Thyroid gland (tissue), 4 donors: Measurements from ENCODE around the gene LRCH2. TPM values are rescaled to one million over a fixed set of nuclear protein-coding genes. Genes with fewer than 3 reads are reported as not detected.
A peak's percentile ranks its signal among the peaks of the same experiment; 100 is the strongest.

Source experiments
- DNase-seq, 2 donors: peaks; one replicate each; pipeline ENCODE4 v3.0.0-alpha.2; 2019
- H3K27ac ChIP-seq, 3 donors: fragments of 200-600 bp; sonication (generic); 1 replicate in 2 of 3; 2 replicates in 1 of 3; pipeline ENCODE4 v1.5.1; 2016 to 2019; ENCODE audit warnings: mild to moderate bottlenecking in 1 of 3, moderate library complexity in 1 of 3
- H3K27me3 ChIP-seq: fragments of 200-600 bp; sonication (generic); one replicate; pipeline ENCODE4 v1.5.1; 2019
- H3K36me3 ChIP-seq, 2 donors: fragments of 200-600 bp; sonication (generic); one replicate each; pipeline ENCODE4 v1.5.1; 2016 to 2019
- H3K4me1 ChIP-seq, 2 donors: fragments of 200-600 bp; sonication (generic); one replicate each; pipeline ENCODE4 v1.5.1; 2017 to 2019
- H3K4me3 ChIP-seq, 3 donors: fragments of 200-600 bp; sonication (generic); replicated peaks in 1 of 3; 1 replicate in 2 of 3; 2 replicates in 1 of 3; pipeline ENCODE4 v1.5.1; 2016; ENCODE audit warnings: mild to moderate bottlenecking in 1 of 3
- H3K9me3 ChIP-seq: fragments of 200-600 bp; sonication (generic); one replicate; pipeline ENCODE4 v1.5.1; 2017
- CTCF ChIP-seq, 6 experiments: fragments of 200-600 bp in 3 of 6; fragments of 450-650 bp in 3 of 6; sonication (generic) in 3 of 6; IDR thresholded peaks; one replicate each; pipeline ENCODE4 v1.5.1; 2016 to 2019; ENCODE audit warnings: antibody characterized with exemption in 6 of 6, mild to moderate bottlenecking in 2 of 6, inconsistent platforms in 1 of 6, moderate library complexity in 1 of 6
- POLR2A ChIP-seq, 2 donors: fragments of 450-650 bp; IDR thresholded peaks; one replicate each; pipeline ENCODE4 v1.6.1; 2017; ENCODE audit warnings: antibody characterized with exemption in 2 of 2, mild to moderate bottlenecking in 2 of 2, moderate library complexity in 1 of 2
- WGBS, 2 donors: methylation state at CpG; one replicate each; pipeline ENCODE4 v1.1.5; 2017; 5-methylcytosine and 5-hydroxymethylcytosine counted together
- intact Hi-C: fragments of 100-400 bp; cut with DNase I; formaldehyde crosslinking; loops from one replicate; pipeline ENCODE4 v1.15.1; 2023
- small RNA-seq: library from RNA; depleted of rRNA; stranded (forward); fragments of <200 nt; gene quantifications from one replicate; pipeline ENCODE3, GENCODE V24; 2016
- total RNA-seq, 4 donors: library from RNA; depleted of rRNA; stranded (reverse); fragments of >200 nt; gene quantifications; one replicate each; pipeline ENCODE4 v1.2.3, GENCODE V29; 2016

The LRCH2 gene
- total RNA-seq, 4 donors from 2014 or later: 4.6 to 10.2 (median 5.6) TPM

GRCh38 chrX:115089419-115089818, 144.5 kb downstream of the LRCH2 start:
- DNase-seq: no peak
- 62 to 92% methylated on average over 1 of the region's 1 CpG for WGBS, 2 donors
- Histone ChIP-seq H3K36me3 (no peaks in the 10 kb centered on the region), H3K4me3 (no peak overlapping the region), H3K27me3 (no peaks in the 10 kb centered on the region), H3K4me1 (no peaks in the 10 kb centered on the region), H3K27ac (no peak overlapping the region), H3K9me3 (no peaks in the 10 kb centered on the region)
- intact Hi-C loops: no loop called here
- TF ChIP-seq CTCF (IDR thresholded peaks at IDR 0.05) (no peak), POLR2A (IDR thresholded peaks at IDR 0.05) (no peak)

GRCh38 chrX:115068896-115069295, 165.0 kb downstream of the LRCH2 start:
- Histone ChIP-seq H3K36me3 (no peaks in the 10 kb centered on the region), H3K9me3 (no peaks in the 10 kb centered on the region), H3K4me1 (no peaks in the 10 kb centered on the region), H3K4me3 (no peak overlapping the region), H3K27me3 (no peaks in the 10 kb centered on the region), H3K27ac (no peak overlapping the region)
- intact Hi-C loops: no loop called here
- TF ChIP-seq CTCF (IDR thresholded peaks at IDR 0.05) (no peak), POLR2A (IDR thresholded peaks at IDR 0.05) (no peak)
- 92 to 95% methylated on average over 4 to 5 of the region's 27 CpGs for WGBS, 2 donors
- no peak for DNase-seq

- Histone ChIP-seq H3K27me3 (no peaks in the 10 kb centered on the region), H3K9me3 (no peaks in the 10 kb centered on the region), H3K27ac (no peak overlapping the region), H3K4me1 (no peaks in the 10 kb centered on the region), H3K4me3 (no peak overlapping the region), H3K36me3 (no peaks in the 10 kb centered on the region)
- 37 to 73% methylated on average over 2 of the region's 2 CpGs for WGBS, 2 donors
- no peak for TF ChIP-seq POLR2A (IDR thresholded peaks at IDR 0.05)
- no peak for TF ChIP-seq CTCF (IDR thresholded peaks at IDR 0.05)
- no peak for DNase-seq
- intact Hi-C loops: no loop called here
Observed at GRCh38 chrX:115067812-115068211, 166.1 kb downstream of the LRCH2 start.

- no peak for TF ChIP-seq CTCF (IDR thresholded peaks at IDR 0.05)
- no peak for TF ChIP-seq POLR2A (IDR thresholded peaks at IDR 0.05)
- intact Hi-C loops: no loop called here
- no peaks in the 10 kb centered on the region for H3K27me3 ChIP-seq
- no peaks in the 10 kb centered on the region for H3K9me3 ChIP-seq
- H3K4me1 ChIP-seq: no peaks in the 10 kb centered on the region
- DNase-seq: no peak
- no peak overlapping the region for H3K27ac ChIP-seq
- H3K4me3 ChIP-seq: no peak overlapping the region
- H3K36me3 ChIP-seq: no peaks in the 10 kb centered on the region
Observed at GRCh38 chrX:115065304-115065703, 168.6 kb downstream of the LRCH2 start.

Small RNA genes within 50 kb of the gene (small RNA-seq; reads per million reads assigned to genes)
- gene RF00019: not detected
- 106 reads per million, percentile 97 among the genes with 10 or more reads in this experiment for gene SNORA35B

Other genes with a start within 250 kb of the LRCH2 start
- gene IL13RA2, start 216.5 kb downstream of the LRCH2 start, total RNA-seq: 1 to 10 TPM in 3 of 4 donors, not detected in 1; 1.1 to 3.8 (median 1.2) TPM
- not detected for gene RBMXL3, start 44.7 kb downstream of the LRCH2 start, total RNA-seq
- not detected for gene LUZP4, start 55.6 kb upstream of the LRCH2 start, total RNA-seq